Ishikawa (cell line): ENCODE results near the gene PLSCR3.
A peak's percentile ranks its signal among the peaks of the same experiment; 100 is the strongest.

Experiments
- CEBPB ChIP-seq: IDR thresholded peaks from 2 replicates; pipeline ENCODE4 v1.6.1; 2012
- CREB1 ChIP-seq: IDR thresholded peaks from 2 replicates; pipeline ENCODE4 v1.6.1; 2012; ENCODE audit warnings: low read depth
- EGR1 ChIP-seq: IDR thresholded peaks from 2 replicates; pipeline ENCODE4 v1.6.1; 2012
- EP300 ChIP-seq: IDR thresholded peaks from 2 replicates; pipeline ENCODE4 v1.6.1; 2012; ENCODE audit warnings: borderline replicate concordance
- FOXM1 ChIP-seq: IDR thresholded peaks from 2 replicates; pipeline ENCODE4 v1.6.1; 2012; ENCODE audit warnings: low read depth, borderline replicate concordance
- MAX ChIP-seq: IDR thresholded peaks from 2 replicates; pipeline ENCODE4 v1.6.1; 2012
- NFIC ChIP-seq: IDR thresholded peaks from 2 replicates; pipeline ENCODE4 v1.6.1; 2012
- RAD21 ChIP-seq: IDR thresholded peaks from 2 replicates; pipeline ENCODE4 v1.6.1; 2012; ENCODE audit warnings: low read depth
- REST ChIP-seq: IDR thresholded peaks from 2 replicates; pipeline ENCODE4 v1.6.1; 2012; ENCODE audit warnings: low read depth, mild to moderate bottlenecking
- TAF1 ChIP-seq: IDR thresholded peaks from 2 replicates; pipeline ENCODE4 v1.6.1; 2012; ENCODE audit warnings: low read depth, mild to moderate bottlenecking
- TCF12 ChIP-seq: IDR thresholded peaks from 2 replicates; pipeline ENCODE4 v1.6.1; 2012; ENCODE audit warnings: low read depth
- TEAD4 ChIP-seq: IDR thresholded peaks from 2 replicates; pipeline ENCODE4 v1.6.1; 2012
- USF1 ChIP-seq: IDR thresholded peaks from 2 replicates; pipeline ENCODE4 v1.6.1; 2012
- YY1 ChIP-seq: IDR thresholded peaks from 2 replicates; pipeline ENCODE4 v1.6.1; 2012; ENCODE audit warnings: low read depth
- ZBTB7A ChIP-seq: IDR thresholded peaks from 2 replicates; pipeline ENCODE4 v1.6.1; 2012; ENCODE audit warnings: low read depth

Gene PLSCR3

GRCh38 chr17:7405350-7406234 is 11.3 kb upstream of the PLSCR3 start:
- TF ChIP-seq REST: no peak
- no peak for TF ChIP-seq NFIC
- no peak for TF ChIP-seq RAD21
- TF ChIP-seq MAX: no peak
- no peak for TF ChIP-seq USF1
- TF ChIP-seq EP300: no peak
- no peak for TF ChIP-seq CREB1
- TF ChIP-seq TCF12: no peak
- TF ChIP-seq FOXM1: no peak
- TF ChIP-seq TEAD4: no peak
- TF ChIP-seq YY1: no peak
- no peak for TF ChIP-seq ZBTB7A
- TF ChIP-seq CEBPB: no peak
- TF ChIP-seq TAF1: no peak
- no peak for TF ChIP-seq EGR1

GRCh38 chr17:7404737-7405349 is 10.5 kb upstream of the PLSCR3 start:
- TF ChIP-seq YY1 (no peak), CREB1 (no peak), TAF1 (no peak), CEBPB (no peak), EGR1 (no peak)

GRCh38 chr17:7403977-7404736 is 9.8 kb upstream of the PLSCR3 start, which contains the start of gene TMEM256:
TSS of gene TMEM256 (minus strand) at chr17:7404097. CDS start at chr17:7404084, 13 bp downstream.
- peak; percentile 64; the same call in 1 of the 2 replicates for TF ChIP-seq ZBTB7A
- TF ChIP-seq FOXM1: 0 out of 2 replicates have a peak, but pooled peaks have one; percentile 38
- no peak for TF ChIP-seq RAD21
- TF ChIP-seq CEBPB: 0 out of 2 replicates have a peak, but pooled peaks have one; percentile 11
- TF ChIP-seq TAF1: peak; percentile 96
- peak; percentile 87 for TF ChIP-seq YY1
- peak; percentile 40; the same call in 1 of the 2 replicates for TF ChIP-seq CREB1
- peak; percentile 15; the same call in 1 of the 2 replicates for TF ChIP-seq TEAD4
- TF ChIP-seq REST: no peak
- peak; percentile 77 for TF ChIP-seq TCF12
- no peak for TF ChIP-seq EGR1
- TF ChIP-seq USF1: no peak
- TF ChIP-seq EP300: peak; percentile 29; the same call in 1 of the 2 replicates
- TF ChIP-seq MAX: 0 out of 2 replicates have a peak, but pooled peaks have one; percentile 28

GRCh38 chr17:7403727-7403976 is 9.3 kb upstream of the PLSCR3 start:
- peak; percentile 82; the same call in 1 of the 2 replicates for TF ChIP-seq ZBTB7A
- TF ChIP-seq CREB1: no peak

- TF ChIP-seq EP300: no peak
- no peak for TF ChIP-seq TCF12
- no peak for TF ChIP-seq NFIC
- no peak for TF ChIP-seq TEAD4
Measured at GRCh38 chr17:7403043-7403726, 8.9 kb upstream of the PLSCR3 start.
